Posterior vena cava (tissue), 2 donors: ENCODE data around the gene SH3TC1. TPM values are rescaled to one million over a fixed set of nuclear protein-coding genes. Genes with fewer than 3 reads are reported as not detected.

Experiments
- DNase-seq: peaks from one replicate; pipeline ENCODE4 v3.0.0-alpha.2; 2020; ENCODE audit warnings: low spot score
- intact Hi-C, 2 donors: fragments of 100-400 bp; cut with DNase I; formaldehyde crosslinking; loops; one replicate each; pipeline versions ENCODE4 v1.14.1 to v1.14.2; 2022 to 2023
- total RNA-seq, 2 donors: library from RNA; stranded (reverse); fragmentation: NEBNext Ultra II Directional; extraction: Animal tissue kit (Norgen Biotek cat#: 25700); gene quantifications; one replicate each; pipeline ENCODE4 v1.2.1, GENCODE V29; 2021
- donor health status: DM: yes; HTN: yes; CAD: no.
- donor health status: DM: yes; HTN: yes; CAD: no.

Gene SH3TC1
- total RNA-seq, 2 donors from 2014 or later = 36.6 to 45.1 TPM

DNA sequence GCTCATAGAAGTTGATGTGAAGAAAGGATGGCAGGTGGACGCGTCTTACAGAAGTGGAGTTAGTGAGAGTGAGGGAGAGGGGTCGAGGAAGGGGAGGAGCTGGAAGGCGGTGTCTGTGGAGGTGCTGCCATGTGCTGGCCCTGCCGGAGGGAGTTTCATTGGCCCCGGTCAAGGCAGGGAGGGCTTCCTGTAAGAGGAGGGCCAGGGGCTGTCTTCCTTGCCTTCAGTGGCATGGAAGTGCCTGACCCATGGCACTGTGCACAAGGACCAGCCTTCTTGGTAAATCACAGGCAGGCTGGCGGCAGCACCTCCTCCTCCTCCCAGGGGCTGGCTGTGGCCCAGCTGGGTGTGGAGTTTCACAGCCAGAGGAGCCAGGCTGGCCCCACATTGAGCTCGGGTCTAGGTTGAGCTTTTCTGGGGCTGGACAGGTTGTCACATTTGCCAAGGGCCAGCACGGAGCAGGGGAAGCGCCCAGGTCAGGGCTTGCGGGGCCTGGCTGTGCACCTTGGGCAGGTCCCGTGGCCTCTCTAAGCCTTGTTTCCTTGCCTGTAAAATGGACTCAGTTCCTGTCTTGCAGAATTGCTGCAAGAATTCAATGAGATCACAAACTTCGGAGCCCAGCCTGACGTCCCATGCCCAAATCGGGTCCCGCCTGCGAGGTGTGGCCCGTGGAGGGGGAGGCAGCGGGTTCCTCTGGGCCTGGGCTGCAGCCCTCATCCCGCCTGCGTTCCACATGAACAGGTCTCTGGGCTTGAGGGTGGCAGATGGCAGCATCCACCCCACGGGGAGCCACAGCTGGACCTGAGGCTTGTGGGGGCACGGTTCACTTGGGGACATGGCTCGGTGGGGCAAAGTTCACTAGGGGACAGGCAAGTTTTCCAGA is 77.5 kb downstream of the SH3TC1 start:
- DNase-seq = peak; percentile 88

GRCh38 chr4:8277356-8278008 is 78.4 kb downstream of the SH3TC1 start:
- peak; percentile 76 for DNase-seq
- intact Hi-C loops = loop anchor here in 1 of 2 donors (10.0 kb wide), 1 partner anchor 127 kb away; no protein-coding TSS in a partner anchor

More for the DNA sequence above, 77.5 kb downstream of the SH3TC1 start:
- intact Hi-C loops = loop anchor here in 1 of 2 donors (10.0 kb wide), 1 partner anchor 128 kb away; no protein-coding TSS in a partner anchor

- peak; percentile 74 for DNase-seq
- intact Hi-C loops = loop anchor here in 1 of 2 donors (10.0 kb wide), 1 partner anchor 127 kb away; no protein-coding TSS in a partner anchor
Observed at GRCh38 chr4:8278009-8278395, 78.9 kb downstream of the SH3TC1 start.

GRCh38 chr4:8278421-8279287 is 79.6 kb downstream of the SH3TC1 start:
- intact Hi-C loops = loop anchor here in 1 of 2 donors (10.0 kb wide), 1 partner anchor 126 kb away; no protein-coding TSS in a partner anchor
- DNase-seq = peak; percentile 86

- DNase-seq = peak; percentile 79
- intact Hi-C loops = loop anchor here in 1 of 2 donors (10.0 kb wide), 1 partner anchor 125 kb away; no protein-coding TSS in a partner anchor
Observed at GRCh38 chr4:8279321-8280157, 80.4 kb downstream of the SH3TC1 start.

DNA sequence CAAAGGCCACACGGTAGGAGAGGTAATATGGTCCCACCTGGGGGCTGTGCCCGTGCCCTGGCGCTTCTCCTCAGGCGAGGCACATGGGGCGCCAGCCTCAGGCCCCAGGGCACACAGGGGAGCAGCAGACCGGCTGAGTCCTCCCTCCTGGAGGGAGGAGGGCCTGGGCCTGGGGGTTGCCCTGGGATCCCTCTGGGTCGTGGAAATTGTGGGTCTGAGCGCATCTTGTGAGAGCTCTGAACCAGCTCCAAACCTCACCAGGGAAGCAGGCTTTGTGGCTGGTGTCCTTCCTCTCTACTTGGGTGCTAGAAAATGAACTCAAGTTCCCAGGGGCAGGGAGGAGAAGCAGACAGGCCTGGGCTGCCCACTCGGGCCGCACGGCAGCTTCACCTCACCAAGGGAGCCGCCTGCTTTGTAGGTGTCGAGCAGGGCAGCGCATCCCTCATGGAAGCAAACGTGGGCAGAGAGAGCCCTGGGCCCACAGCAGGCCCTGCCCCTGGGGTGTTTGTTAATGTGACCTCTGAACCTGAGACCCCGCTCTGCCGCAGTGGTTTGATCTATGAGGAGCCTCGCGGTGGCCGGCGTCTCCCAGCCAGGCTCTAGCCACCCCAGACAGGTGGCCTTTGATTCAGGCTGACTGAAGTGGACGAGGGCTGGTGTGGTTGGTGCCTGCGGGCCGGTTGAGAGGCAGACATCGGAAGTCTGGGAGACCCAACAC is 81.2 kb downstream of the SH3TC1 start:
- intact Hi-C loops = no loop called here
- DNase-seq = peak; percentile 44

DNA sequence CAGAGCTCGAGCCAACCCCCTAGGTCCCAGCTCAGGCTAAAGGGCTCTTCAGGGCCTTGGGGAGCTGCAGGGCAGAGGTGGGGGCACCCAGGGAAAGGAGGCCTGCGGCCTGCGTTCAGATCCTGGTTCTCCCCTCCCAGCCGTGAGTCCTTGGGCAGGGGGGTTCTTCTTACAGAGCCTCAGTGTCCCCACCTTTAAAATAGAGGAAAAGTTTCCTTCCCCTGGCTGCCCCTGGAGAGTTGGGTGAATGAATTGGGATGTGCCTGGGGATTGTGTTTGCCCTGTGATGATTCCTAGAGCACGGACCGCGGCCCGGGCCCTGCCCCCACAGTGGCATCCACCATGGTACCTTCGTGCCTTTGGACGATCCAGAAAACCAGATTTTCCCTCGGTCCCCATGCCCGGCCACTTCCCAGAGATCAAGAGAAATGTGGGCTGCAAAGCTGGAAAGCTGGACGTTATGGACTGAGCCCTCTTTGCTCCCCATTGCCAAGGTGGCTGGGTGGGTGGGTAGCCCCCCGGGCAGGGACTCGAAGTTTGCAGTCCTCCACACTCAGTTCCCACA is 81.9 kb downstream of the SH3TC1 start:
- intact Hi-C loops = no loop called here
- DNase-seq = peak; percentile 67

- peak; percentile 92 for DNase-seq
- intact Hi-C loops = no loop called here
Observed at GRCh38 chr4:8281519-8282133, 82.5 kb downstream of the SH3TC1 start.

- DNase-seq = peak; percentile 79
- intact Hi-C loops = no loop called here
Observed at GRCh38 chr4:8282134-8282641, 83.1 kb downstream of the SH3TC1 start.

DNA sequence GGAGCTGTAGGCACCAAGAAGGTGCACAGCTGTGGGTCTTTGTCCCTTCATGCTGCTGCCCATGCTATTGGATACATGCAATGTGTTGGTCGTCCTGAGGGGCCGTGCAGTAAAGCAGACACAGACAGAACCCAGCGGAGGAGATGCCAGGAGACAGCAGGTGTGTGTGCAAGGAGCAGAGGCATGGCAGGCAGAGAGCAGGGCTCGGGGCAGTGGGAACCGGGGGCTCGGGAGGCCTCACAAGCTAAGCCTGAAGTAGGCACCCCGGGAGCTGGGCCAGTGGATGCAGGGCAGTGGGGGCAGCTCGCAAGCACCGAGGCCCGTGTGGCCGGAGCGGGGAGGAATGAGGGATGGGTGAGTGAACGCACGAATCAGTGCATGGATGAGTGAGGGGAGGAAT is 83.7 kb downstream of the SH3TC1 start:
- peak; percentile 62 for DNase-seq
- intact Hi-C loops = no loop called here

GRCh38 chr4:8283161-8283560 is 84.1 kb downstream of the SH3TC1 start:
- peak; percentile 26 for DNase-seq
- intact Hi-C loops = no loop called here

GRCh38 chr4:8283631-8284121 is 84.6 kb downstream of the SH3TC1 start:
- DNase-seq = peak; percentile 79
- intact Hi-C loops = no loop called here

DNA sequence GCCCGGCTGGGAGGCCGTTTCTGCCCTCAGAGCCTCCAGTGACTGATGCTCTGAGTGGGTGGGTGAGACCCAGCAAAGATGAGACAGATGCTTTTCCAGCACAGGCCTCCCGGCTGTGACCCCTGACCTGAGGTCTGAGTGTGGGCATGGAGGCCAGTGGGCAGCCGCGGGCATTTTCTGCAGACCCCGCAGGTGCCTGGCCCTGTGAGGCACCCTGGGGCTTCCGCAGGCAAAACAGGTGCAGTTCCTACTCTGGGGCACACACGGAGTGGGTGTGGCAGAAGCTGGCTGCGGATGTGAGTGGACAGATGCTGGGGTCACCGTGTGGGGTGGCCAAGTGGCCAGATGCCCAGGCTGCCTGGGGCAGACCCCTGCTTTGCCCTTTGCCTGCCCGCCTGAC is 85.3 kb downstream of the SH3TC1 start:
- intact Hi-C loops = no loop called here
- DNase-seq = peak; percentile 50

- intact Hi-C loops = no loop called here
- DNase-seq = peak; percentile 58
Observed at GRCh38 chr4:8285143-8285975, 86.3 kb downstream of the SH3TC1 start.

DNA sequence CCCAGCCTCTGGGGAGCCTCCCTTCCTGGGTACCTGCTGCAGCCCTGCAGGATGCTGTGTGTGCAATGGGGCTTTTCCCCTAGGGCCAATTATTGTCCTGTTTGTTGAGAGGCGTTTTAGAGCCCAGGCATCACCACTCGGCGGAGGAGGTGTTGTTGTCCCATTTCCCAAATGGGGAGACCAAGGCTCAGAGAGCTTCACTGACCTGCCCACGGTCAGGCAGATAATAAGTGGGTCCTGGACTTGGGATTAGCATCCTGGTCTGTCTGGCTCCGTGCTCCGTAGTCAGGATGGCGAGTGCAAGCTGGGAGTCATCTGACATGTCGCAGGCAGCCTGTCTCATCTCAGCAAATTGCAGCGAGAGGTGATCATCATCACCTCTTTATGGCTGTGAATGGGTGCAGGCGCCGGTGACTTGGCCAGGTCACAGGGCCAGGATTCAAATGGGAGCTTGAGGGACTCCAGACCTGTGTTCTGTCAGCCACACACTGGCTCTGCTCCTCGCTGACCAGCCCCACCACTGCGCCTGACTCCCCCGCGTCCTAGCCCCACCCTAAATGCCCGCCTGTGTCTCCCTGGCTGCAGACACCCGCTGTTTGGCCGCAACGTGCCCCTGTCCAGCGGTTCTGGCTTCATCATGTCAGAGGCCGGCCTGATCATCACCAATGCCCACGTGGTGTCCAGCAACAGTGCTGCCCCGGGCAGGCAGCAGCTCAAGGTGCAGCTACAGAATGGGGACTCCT is 87.1 kb downstream of the SH3TC1 start:
- DNase-seq = peak; percentile 41
- intact Hi-C loops = no loop called here
